ENCODE results near the gene KCNG4. TPM values are rescaled to one million over a fixed set of nuclear protein-coding genes. Genes with fewer than 3 reads are reported as not detected.

Gene KCNG4
- total and polyA plus RNA-seq, 7 experiments from 2014 or later = not detected

DNA sequence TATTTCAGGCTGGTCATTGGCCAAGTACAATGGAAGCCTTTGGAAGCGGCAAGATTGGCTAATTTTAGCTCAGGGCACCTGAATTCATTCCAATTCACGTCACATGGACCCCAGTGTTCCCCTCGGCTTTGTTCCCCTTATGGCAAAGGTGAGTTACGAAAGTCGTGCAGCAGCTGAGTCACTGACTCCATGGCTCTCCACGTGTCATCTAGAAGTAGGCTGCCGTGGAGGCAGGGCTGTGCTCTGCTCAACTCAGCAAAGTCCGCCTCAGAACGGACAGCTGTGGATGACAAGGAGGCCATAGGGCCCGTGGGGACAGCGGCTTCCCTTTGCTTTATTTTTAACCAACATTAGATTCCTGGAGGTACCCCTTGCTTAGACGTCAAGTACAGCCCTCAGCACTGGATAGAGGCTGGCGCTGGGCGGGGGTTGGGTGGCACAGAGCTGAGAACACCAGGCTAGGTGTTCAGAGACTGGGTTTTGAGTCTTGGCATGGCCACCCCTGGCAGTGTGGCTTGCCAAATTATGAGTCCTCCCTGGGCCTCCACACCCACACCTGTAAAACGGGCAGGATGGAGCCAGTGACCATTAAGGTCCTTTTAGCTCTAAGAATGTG is 25.3 kb downstream of the KCNG4 start:
- no peak for DNase-seq
- Mint-ChIP-seq H3K36me3 (no peaks in the 10 kb centered on the region), H3K4me3 (no peak overlapping the region), H3K27me3 (no peaks in the 10 kb centered on the region), H3K9me3 (no peaks in the 10 kb centered on the region), H3K4me1 (no peaks in the 10 kb centered on the region), H3K27ac (no peak overlapping the region)
- H3K27me3 ChIP-seq (ENCODE audit: control insufficient read depth in 2 of 2, insufficient read depth in 2 of 2, low read length in 2 of 2) = no peaks in the 10 kb centered on the region
- ATAC-seq = no peak
- no peak overlapping the region for H3K27ac ChIP-seq (ENCODE audit: low read depth, low read length)
- no peaks in the 10 kb centered on the region for H3K4me1 ChIP-seq (ENCODE audit: control insufficient read depth in 2 of 2, insufficient read depth in 2 of 2, low read length in 2 of 2)
- ChIA-PET POLR2A (interaction anchor here (0.6 kb wide), 1 partner anchor 55 kb away, joined by 3 read pairs; no protein-coding TSS in a partner anchor), CTCF (no interaction called here)
- H3K9me3 ChIP-seq (ENCODE audit: control insufficient read depth in 2 of 3, low read length in 3 of 3) = no peaks in the 10 kb centered on the region
- no peak overlapping the region for H3K4me3 ChIP-seq (ENCODE audit: low read length)
- intact Hi-C loops (cut with micrococcal nuclease) = no loop called here
- no peaks in the 10 kb centered on the region for H3K36me3 ChIP-seq (ENCODE audit: control insufficient read depth in 2 of 3, insufficient read depth in 3 of 3, low read length in 3 of 3)

- H3K4me3 Mint-ChIP-seq = no peak overlapping the region
- H3K4me1 ChIP-seq (ENCODE audit: control insufficient read depth in 2 of 2, insufficient read depth in 2 of 2, low read length in 2 of 2) = no peaks in the 10 kb centered on the region
- CTCF ChIA-PET = no interaction called here
These were observed 27.2 kb downstream of the KCNG4 start for GRCh38 chr16:84212631-84213030.

GRCh38 chr16:84212154-84212553 is 27.7 kb downstream of the KCNG4 start:
- CTCF ChIA-PET = no interaction called here
- no peaks in the 10 kb centered on the region for H3K9me3 ChIP-seq (ENCODE audit: control insufficient read depth in 2 of 3, low read length in 3 of 3)
- DNase-seq (no peak), ATAC-seq (no peak)
- Mint-ChIP-seq H3K27me3 (no peaks in the 10 kb centered on the region), H3K9me3 (no peaks in the 10 kb centered on the region), H3K4me1 (no peaks in the 10 kb centered on the region), H3K27ac (no peak overlapping the region), H3K4me3 (no peak overlapping the region), H3K36me3 (no peaks in the 10 kb centered on the region)
- H3K36me3 ChIP-seq (ENCODE audit: control insufficient read depth in 2 of 3, insufficient read depth in 3 of 3, low read length in 3 of 3) = no peaks in the 10 kb centered on the region
- no peak overlapping the region for H3K4me3 ChIP-seq (ENCODE audit: low read length)
- intact Hi-C loops (cut with micrococcal nuclease) = no loop called here
- H3K27me3 ChIP-seq (ENCODE audit: control insufficient read depth in 2 of 2, insufficient read depth in 2 of 2, low read length in 2 of 2) = no peaks in the 10 kb centered on the region
- H3K27ac ChIP-seq (ENCODE audit: low read depth, low read length) = no peak overlapping the region
- POLR2A ChIA-PET = no interaction called here
- H3K4me1 ChIP-seq (ENCODE audit: control insufficient read depth in 2 of 2, insufficient read depth in 2 of 2, low read length in 2 of 2) = no peaks in the 10 kb centered on the region

More at GRCh38 chr16:84212631-84213030, 27.2 kb downstream of the KCNG4 start:
- Histone ChIP-seq H3K36me3 (ENCODE audit: control insufficient read depth in 2 of 3, insufficient read depth in 3 of 3, low read length in 3 of 3) (no peaks in the 10 kb centered on the region), H3K4me3 (ENCODE audit: low read length) (no peak overlapping the region), H3K9me3 (ENCODE audit: control insufficient read depth in 2 of 3, low read length in 3 of 3) (no peaks in the 10 kb centered on the region), H3K27me3 (ENCODE audit: control insufficient read depth in 2 of 2, insufficient read depth in 2 of 2, low read length in 2 of 2) (no peaks in the 10 kb centered on the region), H3K27ac (ENCODE audit: low read depth, low read length) (no peak overlapping the region)
- Mint-ChIP-seq H3K27me3 (no peaks in the 10 kb centered on the region), H3K9me3 (no peaks in the 10 kb centered on the region), H3K36me3 (no peaks in the 10 kb centered on the region), H3K4me1 (no peaks in the 10 kb centered on the region), H3K27ac (no peak overlapping the region)
- POLR2A ChIA-PET = no interaction called here
- intact Hi-C loops (cut with micrococcal nuclease) = no loop called here
- DNase-seq (no peak), ATAC-seq (no peak)

- peak overlapping the region in 1 of 9 donors; percentile 46 for H3K27ac Mint-ChIP-seq
- no peaks in the 10 kb centered on the region for H3K9me3 ChIP-seq (ENCODE audit: control insufficient read depth in 2 of 3, low read length in 3 of 3)
These were observed 29.8 kb downstream of the KCNG4 start for GRCh38 chr16:84209989-84210388.

GRCh38 chr16:84207879-84208278 is 31.9 kb downstream of the KCNG4 start:
- H3K27ac Mint-ChIP-seq = peak overlapping the region in 1 of 9 donors; percentile 51
- H3K36me3 Mint-ChIP-seq = no peaks in the 10 kb centered on the region
- no peaks in the 10 kb centered on the region for H3K4me1 Mint-ChIP-seq
- H3K36me3 ChIP-seq (ENCODE audit: control insufficient read depth in 2 of 3, insufficient read depth in 3 of 3, low read length in 3 of 3) = no peaks in the 10 kb centered on the region
- H3K27me3 Mint-ChIP-seq = no peaks in the 10 kb centered on the region
- H3K27me3 ChIP-seq (ENCODE audit: control insufficient read depth in 2 of 2, insufficient read depth in 2 of 2, low read length in 2 of 2) = no peaks in the 10 kb centered on the region
- no peak overlapping the region for H3K27ac ChIP-seq (ENCODE audit: low read depth, low read length)
- no peak overlapping the region for H3K4me3 ChIP-seq (ENCODE audit: low read length)
- DNase-seq (no peak), ATAC-seq (no peak)
- H3K4me1 ChIP-seq (ENCODE audit: control insufficient read depth in 2 of 2, insufficient read depth in 2 of 2, low read length in 2 of 2) = no peaks in the 10 kb centered on the region
- CTCF ChIA-PET = interaction anchor here (0.6 kb wide), 1 partner anchor 839 kb away, joined by 3 read pairs; no protein-coding TSS in a partner anchor
- no peaks in the 10 kb centered on the region for H3K9me3 ChIP-seq (ENCODE audit: control insufficient read depth in 2 of 3, low read length in 3 of 3)
- H3K9me3 Mint-ChIP-seq = no peaks in the 10 kb centered on the region
- POLR2A ChIA-PET = no interaction called here
- H3K4me3 Mint-ChIP-seq = no peak overlapping the region
- intact Hi-C loops (cut with micrococcal nuclease) = no loop called here

More at GRCh38 chr16:84209989-84210388, 29.8 kb downstream of the KCNG4 start:
- H3K27ac ChIP-seq (ENCODE audit: low read depth, low read length) = no peak overlapping the region
- Mint-ChIP-seq H3K4me3 (no peak overlapping the region), H3K27me3 (no peaks in the 10 kb centered on the region), H3K9me3 (no peaks in the 10 kb centered on the region), H3K4me1 (no peaks in the 10 kb centered on the region), H3K36me3 (no peaks in the 10 kb centered on the region)
- no peaks in the 10 kb centered on the region for H3K4me1 ChIP-seq (ENCODE audit: control insufficient read depth in 2 of 2, insufficient read depth in 2 of 2, low read length in 2 of 2)
- ChIA-PET CTCF (no interaction called here), POLR2A (no interaction called here)
- no peaks in the 10 kb centered on the region for H3K27me3 ChIP-seq (ENCODE audit: control insufficient read depth in 2 of 2, insufficient read depth in 2 of 2, low read length in 2 of 2)
- DNase-seq = no peak
- no peak overlapping the region for H3K4me3 ChIP-seq (ENCODE audit: low read length)
- no peak for ATAC-seq
- no peaks in the 10 kb centered on the region for H3K36me3 ChIP-seq (ENCODE audit: control insufficient read depth in 2 of 3, insufficient read depth in 3 of 3, low read length in 3 of 3)
- intact Hi-C loops (cut with micrococcal nuclease) = no loop called here

DNA sequence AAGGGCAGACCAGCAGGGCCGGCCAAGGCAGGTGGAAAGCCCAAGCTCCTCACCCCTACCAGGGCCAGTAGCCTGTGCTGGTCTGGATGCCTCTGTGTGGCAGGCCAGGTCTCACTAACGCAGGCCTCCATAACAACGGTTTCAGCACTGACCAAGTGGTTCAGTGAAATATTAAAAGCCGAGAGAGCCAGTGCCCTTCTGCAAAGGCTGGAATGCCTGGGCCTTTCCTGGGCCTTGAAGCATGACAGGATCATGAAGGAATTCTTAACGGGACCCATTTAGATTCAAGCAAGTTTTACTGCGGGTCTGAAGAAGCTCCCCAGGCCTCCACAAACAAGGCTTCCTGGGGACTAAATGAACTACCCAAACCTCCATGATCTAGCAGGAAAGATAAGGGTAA is 32.6 kb downstream of the KCNG4 start:
- POLR2A ChIA-PET = no interaction called here
- CTCF ChIA-PET = no interaction called here

DNA sequence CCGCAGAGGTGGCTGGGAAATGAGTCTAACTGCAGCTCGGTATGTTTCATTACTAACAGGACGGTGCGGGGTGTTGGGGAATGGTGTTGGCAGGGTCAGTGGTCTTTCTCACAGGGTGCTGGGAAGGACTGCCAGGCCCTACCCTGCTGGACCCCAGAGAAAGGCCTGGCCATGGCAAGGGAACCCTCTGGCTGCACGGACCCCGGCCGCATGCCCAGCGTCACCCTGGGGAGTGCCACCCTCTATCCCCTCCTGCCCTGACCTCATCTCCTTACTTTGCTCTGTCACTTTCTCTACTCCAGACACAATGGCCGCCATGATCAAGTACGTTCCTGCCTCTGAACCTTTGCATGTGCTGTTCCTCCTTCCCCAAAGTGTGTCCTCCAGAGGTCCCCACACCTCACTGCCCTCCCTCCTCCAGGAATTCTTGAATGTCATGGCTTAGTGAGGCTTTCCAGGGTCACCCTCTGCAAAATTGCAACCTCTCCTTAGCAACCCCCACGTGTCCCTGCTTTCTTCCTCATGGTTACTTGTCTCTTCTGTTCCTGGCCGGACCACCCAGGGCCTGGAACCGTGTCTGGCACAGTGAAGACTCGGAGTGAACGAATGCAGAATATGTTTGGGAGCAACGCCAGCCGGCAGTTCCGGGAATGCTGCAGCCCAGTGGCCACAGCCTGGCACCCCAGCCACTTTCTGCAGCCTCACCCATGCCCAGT is 33.7 kb downstream of the KCNG4 start:
- H3K4me1 Mint-ChIP-seq = no peaks in the 10 kb centered on the region

More for the DNA sequence above, 32.6 kb downstream of the KCNG4 start:
- Mint-ChIP-seq H3K4me1 (no peaks in the 10 kb centered on the region), H3K9me3 (no peaks in the 10 kb centered on the region), H3K36me3 (no peaks in the 10 kb centered on the region), H3K4me3 (no peak overlapping the region), H3K27ac (no peak overlapping the region), H3K27me3 (no peaks in the 10 kb centered on the region)
- no peaks in the 10 kb centered on the region for H3K4me1 ChIP-seq (ENCODE audit: control insufficient read depth in 2 of 2, insufficient read depth in 2 of 2, low read length in 2 of 2)
- H3K4me3 ChIP-seq (ENCODE audit: low read length) = no peak overlapping the region
- DNase-seq (no peak), ATAC-seq (no peak)
- intact Hi-C loops (cut with micrococcal nuclease) = no loop called here
- no peaks in the 10 kb centered on the region for H3K9me3 ChIP-seq (ENCODE audit: control insufficient read depth in 2 of 3, low read length in 3 of 3)
- H3K27ac ChIP-seq (ENCODE audit: low read depth, low read length) = no peak overlapping the region
- H3K36me3 ChIP-seq (ENCODE audit: control insufficient read depth in 2 of 3, insufficient read depth in 3 of 3, low read length in 3 of 3) = no peaks in the 10 kb centered on the region
- H3K27me3 ChIP-seq (ENCODE audit: control insufficient read depth in 2 of 2, insufficient read depth in 2 of 2, low read length in 2 of 2) = no peaks in the 10 kb centered on the region

More for the DNA sequence above, 33.7 kb downstream of the KCNG4 start:
- ChIA-PET CTCF (no interaction called here), POLR2A (no interaction called here)
- H3K27me3 Mint-ChIP-seq = no peaks in the 10 kb centered on the region
- DNase-seq (no peak), ATAC-seq (no peak)
- Histone ChIP-seq H3K9me3 (ENCODE audit: control insufficient read depth in 2 of 3, low read length in 3 of 3) (no peaks in the 10 kb centered on the region), H3K27me3 (ENCODE audit: control insufficient read depth in 2 of 2, insufficient read depth in 2 of 2, low read length in 2 of 2) (no peaks in the 10 kb centered on the region), H3K4me1 (ENCODE audit: control insufficient read depth in 2 of 2, insufficient read depth in 2 of 2, low read length in 2 of 2) (no peaks in the 10 kb centered on the region), H3K27ac (ENCODE audit: low read depth, low read length) (no peak overlapping the region), H3K4me3 (ENCODE audit: low read length) (no peak overlapping the region), H3K36me3 (ENCODE audit: control insufficient read depth in 2 of 3, insufficient read depth in 3 of 3, low read length in 3 of 3) (no peaks in the 10 kb centered on the region)
- no peak overlapping the region for H3K4me3 Mint-ChIP-seq
- H3K27ac Mint-ChIP-seq = no peak overlapping the region
- intact Hi-C loops (cut with micrococcal nuclease) = no loop called here
- no peaks in the 10 kb centered on the region for H3K9me3 Mint-ChIP-seq
- no peaks in the 10 kb centered on the region for H3K36me3 Mint-ChIP-seq

All from naive thymus-derived CD4-positive, alpha-beta T cell (primary cell).